Mammary epithelial cell (primary cell): Measurements from ENCODE around the gene MCFD2.

Experiments
- CTCF ChIP-seq, 2 donors: IDR thresholded peaks in 1 of 2; conservative IDR thresholded peaks in 1 of 2; 2 replicates each; pipeline ENCODE4 v1.5.1; 2011 to 2012; ENCODE audit warnings: inconsistent platforms in 2 of 2, low read length in 2 of 2, mild to moderate bottlenecking in 2 of 2, control low read depth in 1 of 2, low read depth in 1 of 2; ENCODE audit not compliant: insufficient read depth in 1 of 2; ENCODE audit errors: extremely low read depth in 1 of 2
- EZH2 ChIP-seq: IDR thresholded peaks from 2 replicates; pipeline ENCODE4 v1.6.1; 2012; ENCODE audit warnings: low read length, inconsistent platforms, borderline replicate concordance

- TF ChIP-seq CTCF (conservative IDR thresholded peaks at IDR 0.05 in 1 of 2, IDR thresholded peaks at IDR 0.05 in 1 of 2; ENCODE audit: extremely low read depth in 1 of 2, insufficient read depth in 1 of 2, low read depth in 1 of 2, low read length in 2 of 2) (no peak), EZH2 (no peak)
These were observed 415 bp upstream of the MCFD2 start for GRCh38 chr2:46915811-46916630.
